ENCODE measurements around the gene DDX10. TPM values are rescaled to one million over a fixed set of nuclear protein-coding genes. Genes with fewer than 3 reads are reported as not detected.
A peak's percentile ranks its signal among the peaks of the same experiment; 100 is the strongest.
"Not testable (repeated sequence)": the region's sequence is repeated elsewhere in the genome, so short reads cannot be mapped to it uniquely, and the experiment has no call there.

DDX10 gene
- polyA plus RNA-seq, 1 of the 3 experiments (the other 2 are of a cell fraction), result 35.8 TPM

DNA sequence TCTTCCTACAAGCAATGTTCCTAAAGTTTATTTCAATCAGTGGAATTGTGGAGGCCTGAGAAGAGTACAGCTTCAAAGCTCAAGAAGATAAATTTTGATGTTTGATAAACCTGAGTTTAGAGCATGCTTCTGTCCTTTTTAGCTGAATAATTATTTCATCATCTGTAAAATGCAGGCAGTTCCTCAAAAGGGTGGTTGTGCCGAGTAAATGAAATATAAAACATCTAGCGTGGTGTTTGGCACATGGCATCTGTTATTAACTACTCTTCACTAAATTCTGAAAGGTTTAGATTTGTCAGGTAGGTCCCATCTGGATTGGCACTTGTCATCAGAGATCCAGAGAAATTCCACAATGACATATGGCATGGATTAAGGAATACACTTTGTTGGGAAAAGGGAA lies 155.1 kb downstream of the DDX10 start:
- Histone ChIP-seq H3K9me2 (no peaks in the 10 kb centered on the region), H3K4me2 (no peak overlapping the region), H3K27ac (ENCODE audit: low read depth in 2 of 2, low read length in 1 of 2) (no peak overlapping the region), H3K9ac (no peak overlapping the region), H4K20me1 (ENCODE audit: insufficient read depth) (no peaks in the 10 kb centered on the region), H3K4me1 (ENCODE audit: control insufficient read depth in 1 of 2, insufficient read depth in 2 of 2, low read depth in 1 of 2, low read length in 1 of 2) (peaks cover 0 to 9% of the 10 kb centered on the region in 2 experiments; a peak in 3 of 4 replicates), H3K9me3 (no peaks in the 10 kb centered on the region), H3K4me3 (ENCODE audit: low read depth in 2 of 2, low read length in 1 of 2) (no peak overlapping the region), H3K36me3 (replicated peaks in 1 of 2; ENCODE audit: control insufficient read depth in 1 of 2, insufficient read depth in 2 of 2, low read length in 1 of 2) (no peaks in the 10 kb centered on the region), H3K79me2 (ENCODE audit: insufficient read depth) (no peaks in the 10 kb centered on the region; the same call in 1 of the 2 replicates), H3K27me3 (ENCODE audit: insufficient read depth) (no peaks in the 10 kb centered on the region), H3F3A (replicated peaks; ENCODE audit: insufficient read depth) (no peaks in the 10 kb centered on the region), H2AFZ (ENCODE audit: low read depth) (no peak overlapping the region)
- 100% methylated on average over 2 of the region's 2 CpGs for WGBS (ENCODE audit: low lambda C conversion rate)
- TF ChIP-seq, protein P1, sequence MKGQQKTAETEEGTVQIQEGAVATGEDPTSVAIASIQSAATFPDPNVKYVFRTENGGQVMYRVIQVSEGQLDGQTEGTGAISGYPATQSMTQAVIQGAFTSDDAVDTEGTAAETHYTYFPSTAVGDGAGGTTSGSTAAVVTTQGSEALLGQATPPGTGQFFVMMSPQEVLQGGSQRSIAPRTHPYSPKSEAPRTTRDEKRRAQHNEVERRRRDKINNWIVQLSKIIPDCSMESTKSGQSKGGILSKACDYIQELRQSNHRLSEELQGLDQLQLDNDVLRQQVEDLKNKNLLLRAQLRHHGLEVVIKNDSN (IDR thresholded peaks at IDR 0.05; ENCODE audit: borderline replicate concordance, low read depth), result no peak
- TF ChIP-seq MEF2A (IDR thresholded peaks at IDR 0.05; ENCODE audit: borderline replicate concordance, low read depth) (no peak), GATA2 (CRISPR knock-in tag; IDR thresholded peaks at IDR 0.05) (no peak), RAD21 (IDR thresholded peaks at IDR 0.05; ENCODE audit: low read length) (no peak), NFIC (IDR thresholded peaks at IDR 0.05; ENCODE audit: borderline replicate concordance) (no peak), EP300 (IDR thresholded peaks at IDR 0.05; ENCODE audit: borderline replicate concordance in 1 of 2, low read depth in 1 of 2, low read length in 1 of 2) (no peak), ELF1 (IDR thresholded peaks at IDR 0.05) (no peak), FOSL2 (IDR thresholded peaks at IDR 0.05; ENCODE audit: borderline replicate concordance, low read depth) (no peak)
- TF ChIP-seq, protein P2, sequence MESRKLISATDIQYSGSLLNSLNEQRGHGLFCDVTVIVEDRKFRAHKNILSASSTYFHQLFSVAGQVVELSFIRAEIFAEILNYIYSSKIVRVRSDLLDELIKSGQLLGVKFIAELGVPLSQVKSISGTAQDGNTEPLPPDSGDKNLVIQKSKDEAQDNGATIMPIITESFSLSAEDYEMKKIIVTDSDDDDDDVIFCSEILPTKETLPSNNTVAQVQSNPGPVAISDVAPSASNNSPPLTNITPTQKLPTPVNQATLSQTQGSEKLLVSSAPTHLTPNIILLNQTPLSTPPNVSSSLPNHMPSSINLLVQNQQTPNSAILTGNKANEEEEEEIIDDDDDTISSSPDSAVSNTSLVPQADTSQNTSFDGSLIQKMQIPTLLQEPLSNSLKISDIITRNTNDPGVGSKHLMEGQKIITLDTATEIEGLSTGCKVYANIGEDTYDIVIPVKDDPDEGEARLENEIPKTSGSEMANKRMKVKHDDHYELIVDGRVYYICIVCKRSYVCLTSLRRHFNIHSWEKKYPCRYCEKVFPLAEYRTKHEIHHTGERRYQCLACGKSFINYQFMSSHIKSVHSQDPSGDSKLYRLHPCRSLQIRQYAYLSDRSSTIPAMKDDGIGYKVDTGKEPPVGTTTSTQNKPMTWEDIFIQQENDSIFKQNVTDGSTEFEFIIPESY (IDR thresholded peaks at IDR 0.05; ENCODE audit: borderline replicate concordance, low read depth), result no peak
- ChIA-PET CTCF (no interaction called here), POLR2A (no interaction called here)
- no peak for DNase-seq

DNA sequence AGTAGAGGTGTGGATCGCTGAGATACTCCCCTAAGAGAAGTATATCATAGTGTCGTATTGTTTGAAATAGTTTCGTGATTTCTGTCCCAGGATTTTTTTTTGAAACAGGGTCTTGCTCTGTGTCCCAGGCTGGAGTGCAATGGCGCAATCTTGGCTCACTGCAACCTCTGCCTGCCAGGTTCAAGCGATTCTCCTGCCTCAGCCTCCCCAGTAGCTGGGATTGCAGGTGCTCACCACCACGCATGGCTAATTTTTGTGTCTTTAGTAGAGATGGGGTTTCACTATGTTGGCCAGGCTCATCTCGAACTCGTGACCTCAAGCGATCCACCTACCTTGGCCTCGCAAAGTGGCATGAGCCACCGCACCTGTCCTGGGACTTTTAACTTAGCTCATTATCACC lies 159.1 kb downstream of the DDX10 start:
- 96% methylated on average over 11 of the region's 11 CpGs for WGBS (ENCODE audit: low lambda C conversion rate)

More for the DNA sequence above, 159.1 kb downstream of the DDX10 start:
- Histone ChIP-seq H3K4me2 (0 out of 2 replicates have a peak overlapping the region, but pooled peaks have one; percentile 22), H3K27ac (ENCODE audit: low read depth in 2 of 2, low read length in 1 of 2) (peak overlapping the region in 1 of 2 experiments; percentile 17; a peak in 1 of 4 replicates), H3K4me1 (ENCODE audit: control insufficient read depth in 1 of 2, insufficient read depth in 2 of 2, low read depth in 1 of 2, low read length in 1 of 2) (peaks cover 0 to 13% of the 10 kb centered on the region in 2 experiments; a peak in 3 of 4 replicates)
- H3K9me3 ChIP-seq; H3K79me2 ChIP-seq (ENCODE audit: insufficient read depth); H4K20me1 ChIP-seq (ENCODE audit: insufficient read depth); H3K9ac ChIP-seq; H3K9me2 ChIP-seq; H2AFZ ChIP-seq (ENCODE audit: low read depth); DNase-seq; H3F3A ChIP-seq (replicated peaks; ENCODE audit: insufficient read depth); H3K4me3 ChIP-seq (ENCODE audit: low read depth in 2 of 2, low read length in 1 of 2); POLR2A ChIA-PET; H3K36me3 ChIP-seq (replicated peaks in 1 of 2; ENCODE audit: control insufficient read depth in 1 of 2, insufficient read depth in 2 of 2, low read length in 1 of 2); H3K27me3 ChIP-seq (ENCODE audit: insufficient read depth): not testable (repeated sequence)
- CTCF ChIA-PET, result interaction anchor here (0.6 to 1.4 kb wide), 3 partner anchors 11 to 362 kb away, joined by 3 to 4 read pairs (median 3); no protein-coding TSS in a partner anchor

All from SK-N-SH (cell line).